ENCODE results near the gene HAGH. TPM values are rescaled to one million over a fixed set of nuclear protein-coding genes. Genes with fewer than 3 reads are reported as not detected.

Gene HAGH
- polyA plus RNA-seq, 1 experiment: 11.8 TPM

DNA sequence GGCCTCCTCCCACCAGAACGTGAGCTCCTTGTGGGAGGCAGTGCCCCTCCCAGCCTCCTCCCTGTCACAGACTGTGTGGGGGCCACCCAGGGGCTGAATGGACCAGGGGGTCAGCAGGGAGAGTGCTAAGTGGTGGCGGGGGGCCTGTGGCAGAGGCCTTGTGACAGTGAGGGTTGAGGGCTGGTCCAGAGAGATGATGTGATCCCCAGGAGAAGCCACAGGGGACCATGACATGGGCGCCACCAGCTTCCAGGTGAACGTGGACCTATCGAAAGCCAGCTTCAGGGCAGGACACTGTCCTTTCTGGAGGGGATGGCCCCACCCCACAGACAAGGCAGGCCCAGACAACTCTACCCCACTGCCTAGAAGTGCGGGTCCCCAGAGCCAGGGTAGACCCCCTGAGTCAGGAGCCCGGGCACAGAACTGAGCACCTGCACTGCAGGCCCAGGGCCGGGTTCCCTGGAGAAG lies 47.4 kb downstream of the HAGH start:
- DNase-seq (ENCODE audit: low read depth, low spot score): no peak
- Histone ChIP-seq H3K9me3 (ENCODE audit: control insufficient read depth, insufficient read depth, low read length) (no peaks in the 10 kb centered on the region; the same call in 1 of the 2 replicates), H3K27ac (ENCODE audit: low read depth, low read length) (no peak overlapping the region), H3K27me3 (ENCODE audit: control insufficient read depth, insufficient read depth, low read length) (no peaks in the 10 kb centered on the region), H3K4me3 (ENCODE audit: low read depth, low read length) (no peak overlapping the region)
- TF ChIP-seq, protein P1, sequence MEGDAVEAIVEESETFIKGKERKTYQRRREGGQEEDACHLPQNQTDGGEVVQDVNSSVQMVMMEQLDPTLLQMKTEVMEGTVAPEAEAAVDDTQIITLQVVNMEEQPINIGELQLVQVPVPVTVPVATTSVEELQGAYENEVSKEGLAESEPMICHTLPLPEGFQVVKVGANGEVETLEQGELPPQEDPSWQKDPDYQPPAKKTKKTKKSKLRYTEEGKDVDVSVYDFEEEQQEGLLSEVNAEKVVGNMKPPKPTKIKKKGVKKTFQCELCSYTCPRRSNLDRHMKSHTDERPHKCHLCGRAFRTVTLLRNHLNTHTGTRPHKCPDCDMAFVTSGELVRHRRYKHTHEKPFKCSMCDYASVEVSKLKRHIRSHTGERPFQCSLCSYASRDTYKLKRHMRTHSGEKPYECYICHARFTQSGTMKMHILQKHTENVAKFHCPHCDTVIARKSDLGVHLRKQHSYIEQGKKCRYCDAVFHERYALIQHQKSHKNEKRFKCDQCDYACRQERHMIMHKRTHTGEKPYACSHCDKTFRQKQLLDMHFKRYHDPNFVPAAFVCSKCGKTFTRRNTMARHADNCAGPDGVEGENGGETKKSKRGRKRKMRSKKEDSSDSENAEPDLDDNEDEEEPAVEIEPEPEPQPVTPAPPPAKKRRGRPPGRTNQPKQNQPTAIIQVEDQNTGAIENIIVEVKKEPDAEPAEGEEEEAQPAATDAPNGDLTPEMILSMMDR (IDR thresholded peaks at IDR 0.05; ENCODE audit: low read depth, low read length): no peak
- ChIA-PET POLR2A (no interaction called here), CTCF (no interaction called here)

DNA sequence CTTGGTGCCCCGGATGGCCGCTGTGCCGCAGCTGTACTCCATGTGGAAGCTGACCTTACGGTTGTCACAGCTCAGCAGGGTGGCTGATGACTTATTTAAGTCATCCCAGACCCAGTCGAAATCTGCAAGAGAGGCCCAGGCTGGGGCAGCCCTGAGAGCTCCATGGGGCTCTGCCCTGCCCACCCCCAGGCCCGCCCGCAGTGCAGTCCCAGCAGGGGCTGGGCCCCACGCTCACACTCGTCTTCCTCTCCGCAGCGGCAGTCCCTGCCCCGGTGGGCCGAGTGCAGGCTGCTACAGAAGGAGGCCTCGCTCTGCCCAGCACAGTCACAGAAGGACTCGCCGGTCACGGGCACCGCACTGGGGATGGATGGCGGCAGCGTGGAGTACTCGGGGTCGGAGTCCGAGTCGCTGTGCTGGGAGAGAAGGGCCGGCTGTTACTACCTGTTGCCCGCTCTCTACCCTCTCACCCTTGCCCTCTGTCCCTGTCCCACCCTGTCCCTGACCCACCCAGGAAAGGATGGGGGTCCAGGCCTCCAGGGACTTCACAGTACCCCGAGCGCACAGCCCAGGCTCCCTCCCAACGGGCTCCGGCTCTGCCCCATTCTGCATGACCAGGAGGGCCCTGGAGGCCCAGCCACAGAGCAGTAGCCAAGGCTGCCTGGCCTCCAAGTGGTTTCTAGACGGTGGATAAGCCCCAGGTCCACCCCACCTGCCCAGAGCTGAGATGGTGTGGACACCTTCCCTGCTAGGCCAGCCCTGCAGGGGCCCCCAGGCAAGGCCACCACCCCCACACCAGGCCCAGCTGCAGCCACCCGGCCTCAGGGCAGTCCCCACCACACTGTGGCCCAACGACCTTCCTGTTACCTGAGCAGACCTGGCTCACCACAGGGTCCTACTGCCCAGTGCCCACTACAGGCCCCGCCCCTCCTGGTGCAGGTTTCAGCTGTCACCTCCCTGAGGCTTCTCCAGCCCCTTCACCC lies 48.1 kb downstream of the HAGH start:
- POLR2A ChIA-PET: no interaction called here

GRCh38 chr16:1777375-1778199 lies 49.0 kb downstream of the HAGH start:
- TF ChIP-seq, protein P1 (IDR thresholded peaks at IDR 0.05; ENCODE audit: low read depth, low read length): no peak
- DNase-seq (ENCODE audit: low read depth, low spot score): no peak
- Histone ChIP-seq H3K4me3 (ENCODE audit: low read depth, low read length) (no peak overlapping the region), H3K27me3 (ENCODE audit: control insufficient read depth, insufficient read depth, low read length) (no peaks in the 10 kb centered on the region), H3K27ac (ENCODE audit: low read depth, low read length) (no peak overlapping the region), H3K9me3 (ENCODE audit: control insufficient read depth, insufficient read depth, low read length) (no peaks in the 10 kb centered on the region; the same call in 1 of the 2 replicates)
- POLR2A ChIA-PET: interaction anchor here (0.6 kb wide), 1 partner anchor 332 kb away, joined by 3 read pairs; no protein-coding TSS in a partner anchor
- CTCF ChIA-PET: no interaction called here

More for the DNA sequence above, 48.1 kb downstream of the HAGH start:
- no peak overlapping the region for H3K4me3 ChIP-seq (ENCODE audit: low read depth, low read length)
- TF ChIP-seq, protein P1 (IDR thresholded peaks at IDR 0.05; ENCODE audit: low read depth, low read length): no peak
- H3K9me3 ChIP-seq (ENCODE audit: control insufficient read depth, insufficient read depth, low read length): no peaks in the 10 kb centered on the region; the same call in 1 of the 2 replicates
- no peaks in the 10 kb centered on the region for H3K27me3 ChIP-seq (ENCODE audit: control insufficient read depth, insufficient read depth, low read length)
- CTCF ChIA-PET: no interaction called here
- DNase-seq (ENCODE audit: low read depth, low spot score): no peak
- H3K27ac ChIP-seq (ENCODE audit: low read depth, low read length): no peak overlapping the region

DNA sequence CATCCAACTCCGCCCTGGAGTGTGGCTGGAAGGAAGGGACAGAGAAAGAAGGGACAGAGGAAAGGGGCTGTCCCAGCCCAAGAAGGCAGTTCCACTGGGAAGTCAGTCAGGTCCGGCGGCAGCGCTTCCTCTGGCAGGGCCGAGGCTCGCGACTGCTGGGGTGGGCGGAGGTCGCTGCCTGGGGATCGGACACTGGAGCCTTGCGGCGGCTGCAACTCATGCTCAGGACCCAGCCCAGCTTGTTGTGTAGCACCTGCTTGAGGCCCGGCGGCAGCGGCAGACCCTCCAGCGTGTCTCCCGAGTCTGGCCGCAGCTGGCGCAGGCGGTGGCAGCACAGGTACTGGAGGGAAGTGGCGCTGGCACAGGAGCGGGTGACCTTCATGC lies 49.6 kb downstream of the HAGH start:
- no peaks in the 10 kb centered on the region for H3K27me3 ChIP-seq (ENCODE audit: control insufficient read depth, insufficient read depth, low read length)
- H3K4me3 ChIP-seq (ENCODE audit: low read depth, low read length): no peak overlapping the region
- no peak overlapping the region for H3K27ac ChIP-seq (ENCODE audit: low read depth, low read length)
- CTCF ChIA-PET: interaction anchor here (0.7 kb wide), 1 partner anchor 46 kb away, joined by 4 read pairs; no protein-coding TSS in a partner anchor
- POLR2A ChIA-PET: no interaction called here
- TF ChIP-seq, protein P1 (IDR thresholded peaks at IDR 0.05; ENCODE audit: low read depth, low read length): no peak
- DNase-seq (ENCODE audit: low read depth, low spot score): no peak
- H3K9me3 ChIP-seq (ENCODE audit: control insufficient read depth, insufficient read depth, low read length): no peaks in the 10 kb centered on the region; the same call in 1 of the 2 replicates

Measured in AG04450 (cell line).